Measurements from ENCODE around the gene COX18. TPM values are rescaled to one million over a fixed set of nuclear protein-coding genes. Genes with fewer than 3 reads are reported as not detected.

Gene COX18
- total and polyA plus RNA-seq, 7 experiments from 2014 or later, result 6.9 to 18.4 (median 13.0) TPM

GRCh38 chr4:73013310-73013709, 56.2 kb downstream of the COX18 start:
- Mint-ChIP-seq H3K27me3 (peaks cover 0 to 17% (median 12%) of the 10 kb centered on the region in 5 donors), H3K27ac (no peak overlapping the region), H3K9me3 (peaks cover 2 to 36% (median 12%) of the 10 kb centered on the region in 11 donors), H3K36me3 (peaks cover 0 to 10% (median 0%) of the 10 kb centered on the region in 5 donors), H3K4me1 (no peaks in the 10 kb centered on the region), H3K4me3 (no peak overlapping the region)
- Histone ChIP-seq H3K36me3 (ENCODE audit: control insufficient read depth in 2 of 3, insufficient read depth in 3 of 3, low read length in 3 of 3) (no peaks in the 10 kb centered on the region), H3K4me1 (ENCODE audit: control insufficient read depth in 2 of 2, insufficient read depth in 2 of 2, low read length in 2 of 2) (no peaks in the 10 kb centered on the region), H3K9me3 (ENCODE audit: control insufficient read depth in 2 of 3, low read length in 3 of 3) (peaks cover 0 to 16% (median 0%) of the 10 kb centered on the region in 3 experiments), H3K27ac (ENCODE audit: low read depth, low read length) (no peak overlapping the region), H3K27me3 (ENCODE audit: control insufficient read depth in 2 of 2, insufficient read depth in 2 of 2, low read length in 2 of 2) (no peaks in the 10 kb centered on the region), H3K4me3 (ENCODE audit: low read length) (no peak overlapping the region)
- ChIA-PET CTCF (no interaction called here), POLR2A (no interaction called here)
- no peak for DNase-seq
- intact Hi-C loops (cut with micrococcal nuclease), result loop anchor here in 1 of 2 donors (10.0 kb wide), 1 partner anchor 719 kb away; no protein-coding TSS in a partner anchor
- no peak for ATAC-seq

DNA sequence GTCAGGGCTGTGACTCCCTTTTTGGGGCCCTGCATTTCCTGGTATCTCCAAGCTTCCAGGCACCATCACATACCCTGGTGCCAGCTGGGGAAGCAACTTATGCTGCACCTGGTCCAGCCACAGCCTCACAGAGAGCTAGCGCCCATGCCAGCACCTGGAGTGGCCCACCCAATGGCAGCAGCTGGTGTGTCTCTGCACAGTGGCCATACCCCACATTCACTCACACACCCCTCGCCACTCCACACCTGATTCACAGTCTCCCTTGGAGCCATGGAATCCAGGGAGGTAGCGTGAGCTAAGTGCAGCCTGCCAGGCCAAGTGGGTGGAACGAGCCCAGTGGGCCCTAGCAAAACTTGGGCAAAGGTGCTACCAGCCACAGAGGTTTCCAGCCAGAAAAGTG, 56.8 kb downstream of the COX18 start:
- Histone ChIP-seq H3K27ac (ENCODE audit: low read depth, low read length) (no peak overlapping the region), H3K9me3 (ENCODE audit: control insufficient read depth in 2 of 3, low read length in 3 of 3) (peaks cover 0 to 16% (median 0%) of the 10 kb centered on the region in 3 experiments), H3K36me3 (ENCODE audit: control insufficient read depth in 2 of 3, insufficient read depth in 3 of 3, low read length in 3 of 3) (no peaks in the 10 kb centered on the region), H3K4me3 (ENCODE audit: low read length) (no peak overlapping the region), H3K27me3 (ENCODE audit: control insufficient read depth in 2 of 2, insufficient read depth in 2 of 2, low read length in 2 of 2) (no peaks in the 10 kb centered on the region), H3K4me1 (ENCODE audit: control insufficient read depth in 2 of 2, insufficient read depth in 2 of 2, low read length in 2 of 2) (no peaks in the 10 kb centered on the region)
- Mint-ChIP-seq H3K4me1 (no peaks in the 10 kb centered on the region), H3K27me3 (peaks cover 0 to 15% (median 12%) of the 10 kb centered on the region in 5 donors), H3K4me3 (no peak overlapping the region), H3K27ac (no peak overlapping the region), H3K9me3 (peaks cover 2 to 36% (median 12%) of the 10 kb centered on the region in 11 donors), H3K36me3 (peaks cover 0 to 10% (median 0%) of the 10 kb centered on the region in 5 donors)
- CTCF ChIA-PET, result no interaction called here
- DNase-seq, result no peak
- POLR2A ChIA-PET, result no interaction called here
- intact Hi-C loops (cut with micrococcal nuclease), result loop anchor here in 1 of 2 donors (10.0 kb wide), 1 partner anchor 718 kb away; no protein-coding TSS in a partner anchor
- ATAC-seq, result no peak

GRCh38 chr4:73011629-73011985, 57.9 kb downstream of the COX18 start:
- ChIA-PET POLR2A (no interaction called here), CTCF (no interaction called here)
- H3K9me3 ChIP-seq (ENCODE audit: control insufficient read depth in 2 of 3, low read length in 3 of 3), result peaks cover 0 to 16% (median 0%) of the 10 kb centered on the region in 3 experiments
- no peaks in the 10 kb centered on the region for H3K4me1 ChIP-seq (ENCODE audit: control insufficient read depth in 2 of 2, insufficient read depth in 2 of 2, low read length in 2 of 2)
- no peak overlapping the region for H3K27ac ChIP-seq (ENCODE audit: low read depth, low read length)
- H3K36me3 ChIP-seq (ENCODE audit: control insufficient read depth in 2 of 3, insufficient read depth in 3 of 3, low read length in 3 of 3), result no peaks in the 10 kb centered on the region
- ATAC-seq (no peak), DNase-seq (no peak)
- H3K4me3 Mint-ChIP-seq, result no peak overlapping the region
- H3K9me3 Mint-ChIP-seq, result peaks cover 2 to 36% (median 12%) of the 10 kb centered on the region in 11 donors
- peaks cover 0 to 10% (median 0%) of the 10 kb centered on the region in 5 donors for H3K36me3 Mint-ChIP-seq
- H3K27ac Mint-ChIP-seq, result no peak overlapping the region
- intact Hi-C loops (cut with micrococcal nuclease), result loop anchor here in 1 of 2 donors (10.0 kb wide), 1 partner anchor 717 kb away; no protein-coding TSS in a partner anchor
- H3K27me3 ChIP-seq (ENCODE audit: control insufficient read depth in 2 of 2, insufficient read depth in 2 of 2, low read length in 2 of 2), result no peaks in the 10 kb centered on the region
- H3K4me1 Mint-ChIP-seq, result no peaks in the 10 kb centered on the region
- no peak overlapping the region for H3K4me3 ChIP-seq (ENCODE audit: low read length)
- H3K27me3 Mint-ChIP-seq, result peaks cover 2 to 18% (median 15%) of the 10 kb centered on the region in 5 donors

DNA sequence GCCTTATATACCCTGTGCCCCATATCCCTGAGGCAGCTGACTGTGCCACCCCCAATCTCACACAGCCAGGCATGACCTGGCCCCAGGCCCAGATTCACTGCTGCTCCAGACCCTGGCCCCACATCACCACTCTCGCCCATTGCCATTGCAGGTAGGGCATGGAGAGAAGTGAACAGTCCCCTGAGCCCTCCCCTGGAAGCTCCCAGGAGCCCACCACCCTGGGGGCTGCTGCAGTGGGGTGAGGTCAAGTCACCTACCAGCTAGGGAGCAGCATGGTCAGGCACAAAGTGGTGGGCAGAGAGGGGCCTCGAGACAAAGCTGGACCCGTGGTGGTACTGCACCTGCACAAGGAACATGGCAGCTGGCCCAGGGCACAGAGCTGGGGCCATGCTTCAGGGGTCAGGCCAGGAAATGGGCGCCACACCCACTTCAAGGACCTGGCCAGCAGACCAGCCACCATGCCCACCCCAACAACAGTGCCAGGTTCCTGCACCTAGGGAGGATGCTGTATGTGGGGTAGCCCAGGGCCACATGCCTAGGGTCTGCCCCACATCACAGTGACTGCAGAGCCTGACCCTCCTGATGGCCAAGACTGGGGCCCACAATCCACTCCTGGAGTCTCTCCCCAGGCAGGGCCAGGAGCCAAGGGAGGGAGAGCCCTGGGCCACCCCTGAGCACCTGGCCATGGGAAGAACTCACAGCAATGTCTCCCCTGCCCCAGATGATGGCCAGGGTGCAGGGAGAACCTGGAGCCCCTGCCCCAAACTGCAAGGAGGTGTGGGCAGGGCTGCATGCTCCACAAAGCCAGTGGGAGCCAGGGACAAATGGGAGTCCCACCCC, 58.5 kb downstream of the COX18 start:
- no peaks in the 10 kb centered on the region for H3K4me1 Mint-ChIP-seq
- H3K4me1 ChIP-seq (ENCODE audit: control insufficient read depth in 2 of 2, insufficient read depth in 2 of 2, low read length in 2 of 2), result no peaks in the 10 kb centered on the region
- peaks cover 2 to 36% (median 12%) of the 10 kb centered on the region in 11 donors for H3K9me3 Mint-ChIP-seq
- H3K4me3 Mint-ChIP-seq, result no peak overlapping the region
- intact Hi-C loops (cut with micrococcal nuclease), result loop anchor here in 1 of 2 donors (10.0 kb wide), 1 partner anchor 716 kb away; no protein-coding TSS in a partner anchor
- CTCF ChIA-PET, result no interaction called here
- H3K27ac ChIP-seq (ENCODE audit: low read depth, low read length), result no peak overlapping the region
- peaks cover 0 to 16% (median 0%) of the 10 kb centered on the region in 3 experiments for H3K9me3 ChIP-seq (ENCODE audit: control insufficient read depth in 2 of 3, low read length in 3 of 3)
- H3K36me3 Mint-ChIP-seq, result peaks cover 0 to 10% (median 0%) of the 10 kb centered on the region in 5 donors
- H3K36me3 ChIP-seq (ENCODE audit: control insufficient read depth in 2 of 3, insufficient read depth in 3 of 3, low read length in 3 of 3), result no peaks in the 10 kb centered on the region
- peaks cover 6 to 24% (median 15%) of the 10 kb centered on the region in 5 donors for H3K27me3 Mint-ChIP-seq
- POLR2A ChIA-PET, result no interaction called here
- no peak overlapping the region for H3K4me3 ChIP-seq (ENCODE audit: low read length)
- H3K27ac Mint-ChIP-seq, result no peak overlapping the region
- ATAC-seq, result peak; percentile 12
- DNase-seq, result no peak
- H3K27me3 ChIP-seq (ENCODE audit: control insufficient read depth in 2 of 2, insufficient read depth in 2 of 2, low read length in 2 of 2), result no peaks in the 10 kb centered on the region

GRCh38 chr4:73007526-73008100, 61.9 kb downstream of the COX18 start:
- Histone ChIP-seq H3K36me3 (ENCODE audit: control insufficient read depth in 2 of 3, insufficient read depth in 3 of 3, low read length in 3 of 3) (no peaks in the 10 kb centered on the region), H3K27ac (ENCODE audit: low read depth, low read length) (no peak overlapping the region), H3K4me3 (ENCODE audit: low read length) (no peak overlapping the region), H3K4me1 (ENCODE audit: control insufficient read depth in 2 of 2, insufficient read depth in 2 of 2, low read length in 2 of 2) (no peaks in the 10 kb centered on the region), H3K9me3 (ENCODE audit: control insufficient read depth in 2 of 3, low read length in 3 of 3) (peaks cover 0 to 16% (median 0%) of the 10 kb centered on the region in 3 experiments), H3K27me3 (ENCODE audit: control insufficient read depth in 2 of 2, insufficient read depth in 2 of 2, low read length in 2 of 2) (no peaks in the 10 kb centered on the region)
- DNase-seq (no peak), ATAC-seq (no peak)
- H3K4me1 Mint-ChIP-seq, result no peaks in the 10 kb centered on the region
- H3K36me3 Mint-ChIP-seq, result peaks cover 0 to 10% (median 0%) of the 10 kb centered on the region in 5 donors
- ChIA-PET POLR2A (no interaction called here), CTCF (no interaction called here)
- peaks cover 2 to 32% (median 11%) of the 10 kb centered on the region in 11 donors for H3K9me3 Mint-ChIP-seq
- no peak overlapping the region for H3K4me3 Mint-ChIP-seq
- intact Hi-C loops (cut with micrococcal nuclease), result no loop called here
- no peak overlapping the region for H3K27ac Mint-ChIP-seq
- peaks cover 16 to 36% (median 24%) of the 10 kb centered on the region in 5 donors for H3K27me3 Mint-ChIP-seq

DNA sequence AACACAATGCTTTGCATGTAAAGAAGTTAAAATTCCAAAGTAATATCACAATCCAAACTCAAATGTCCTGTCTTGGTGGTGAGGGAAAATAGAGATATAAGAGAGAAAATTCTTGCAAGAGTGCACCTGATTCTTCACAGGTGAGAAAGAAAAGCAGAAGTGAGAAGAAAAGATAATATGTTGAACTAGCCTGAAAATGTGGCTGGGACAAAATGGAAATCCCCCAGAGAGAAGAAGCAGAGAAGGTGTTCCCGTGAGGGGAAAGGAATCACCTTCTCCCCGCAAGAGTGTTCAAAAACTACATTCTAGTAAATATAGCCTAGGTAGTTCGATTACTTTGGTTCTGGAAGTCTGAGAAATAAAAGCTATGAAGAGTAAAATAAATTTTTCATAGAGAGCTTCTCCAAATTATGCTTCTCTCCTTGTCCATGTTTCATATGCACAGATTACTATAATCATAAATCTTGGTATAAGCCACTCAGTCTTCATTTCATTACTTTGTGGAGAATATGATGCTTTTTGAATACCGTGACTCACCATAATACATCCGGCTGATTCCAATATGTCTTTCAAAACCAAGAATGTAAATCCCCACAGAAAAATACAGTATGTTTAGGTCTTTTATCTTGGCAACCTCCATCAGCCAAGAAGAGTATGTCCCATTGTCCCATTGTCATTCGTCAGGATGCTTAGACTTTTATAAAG, 63.1 kb downstream of the COX18 start:
- peaks cover 0 to 8% (median 0%) of the 10 kb centered on the region in 3 experiments for H3K9me3 ChIP-seq (ENCODE audit: control insufficient read depth in 2 of 3, low read length in 3 of 3)
- no peaks in the 10 kb centered on the region for H3K4me1 ChIP-seq (ENCODE audit: control insufficient read depth in 2 of 2, insufficient read depth in 2 of 2, low read length in 2 of 2)
- Mint-ChIP-seq H3K4me1 (no peaks in the 10 kb centered on the region), H3K4me3 (no peak overlapping the region), H3K36me3 (peaks cover 0 to 10% (median 0%) of the 10 kb centered on the region in 5 donors), H3K27ac (no peak overlapping the region), H3K9me3 (peaks cover 2 to 23% (median 8%) of the 10 kb centered on the region in 11 donors), H3K27me3 (peaks cover 16 to 40% (median 33%) of the 10 kb centered on the region in 5 donors)
- intact Hi-C loops (cut with micrococcal nuclease), result no loop called here
- no peak for ATAC-seq
- no peaks in the 10 kb centered on the region for H3K27me3 ChIP-seq (ENCODE audit: control insufficient read depth in 2 of 2, insufficient read depth in 2 of 2, low read length in 2 of 2)
- ChIA-PET CTCF (no interaction called here), POLR2A (no interaction called here)
- no peaks in the 10 kb centered on the region for H3K36me3 ChIP-seq (ENCODE audit: control insufficient read depth in 2 of 3, insufficient read depth in 3 of 3, low read length in 3 of 3)
- no peak overlapping the region for H3K4me3 ChIP-seq (ENCODE audit: low read length)
- DNase-seq, result no peak
- no peak overlapping the region for H3K27ac ChIP-seq (ENCODE audit: low read depth, low read length)
